Heart left ventricle (tissue), 13 donors: ENCODE results near the gene LAX1.

Experiments
- POLR2A ChIP-seq, 2 donors: fragments of 450-650 bp; IDR thresholded peaks; one replicate each; pipeline ENCODE4 v1.6.1; 2017; ENCODE audit warnings: antibody characterized with exemption in 2 of 2, mild to moderate bottlenecking in 2 of 2, moderate library complexity in 2 of 2
- TF ChIP-seq, protein P1 (sequence below), 12 donors: fragments of 200-600 bp; sonication (generic) in 4 of 12; IDR thresholded peaks; one replicate each; pipeline versions ENCODE4 v1.5.0 to v1.8.0; 2018 to 2022; ENCODE audit warnings: antibody characterized with exemption in 12 of 12, mild to moderate bottlenecking in 5 of 12
- donor health status: ischemic (EF 13 %, LVEDD 7.1; RV severe dilation, severe dysfunction).
- donor health status: DM: no; HTN: yes; CAD: no.
- donor health status: DM: no; HTN: no; CAD: no.
- donor health status: ischemic (EF 25% LVEDD 6.9; RV normal size, moderate dysfunction).
- donor health status: ischemic (EF 25% LVEDD 5.7; RV mildly dilated, moderate dysfunction).
- donor health status: ischemic (EF 35%, LVEDD 5.7; RV mildly dilated, moderate dysfunction).
- donor health status: nonischemic (EF 11% LVEDD 7.7; RV severe dilation, severe dysfunction).
- donor health status: DM: yes; HTN: yes; CAD: no.
- donor health status: PGD.
- donor health status: ischemic (EF 29% LVEDD 5.4; RV normal size, mild dysfunction).
- donor health status: nonischemic (EF 23%, LVEDD 6.1; RV moderate dilation, normal function).

DNA sequence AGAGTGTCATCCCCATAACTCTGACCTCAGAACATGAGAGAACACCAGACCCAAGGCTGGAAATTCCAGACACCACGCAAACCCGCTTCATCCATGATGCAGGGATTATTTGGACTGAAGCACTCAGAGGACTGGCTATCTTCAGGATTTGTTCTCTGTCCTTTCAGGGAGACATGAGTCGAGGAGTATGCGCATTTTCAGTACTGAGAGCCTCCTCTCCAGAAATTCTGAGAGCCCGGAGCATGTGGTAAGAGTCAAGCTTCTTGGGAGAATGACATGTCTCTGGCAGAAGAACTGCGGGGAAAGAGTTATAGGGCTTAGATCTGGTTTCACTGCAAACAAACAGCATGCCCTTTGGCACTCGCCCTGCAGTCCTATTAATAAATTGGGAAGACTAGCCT is 6.9 kb downstream of the LAX1 start:
- TF ChIP-seq, protein P1, sequence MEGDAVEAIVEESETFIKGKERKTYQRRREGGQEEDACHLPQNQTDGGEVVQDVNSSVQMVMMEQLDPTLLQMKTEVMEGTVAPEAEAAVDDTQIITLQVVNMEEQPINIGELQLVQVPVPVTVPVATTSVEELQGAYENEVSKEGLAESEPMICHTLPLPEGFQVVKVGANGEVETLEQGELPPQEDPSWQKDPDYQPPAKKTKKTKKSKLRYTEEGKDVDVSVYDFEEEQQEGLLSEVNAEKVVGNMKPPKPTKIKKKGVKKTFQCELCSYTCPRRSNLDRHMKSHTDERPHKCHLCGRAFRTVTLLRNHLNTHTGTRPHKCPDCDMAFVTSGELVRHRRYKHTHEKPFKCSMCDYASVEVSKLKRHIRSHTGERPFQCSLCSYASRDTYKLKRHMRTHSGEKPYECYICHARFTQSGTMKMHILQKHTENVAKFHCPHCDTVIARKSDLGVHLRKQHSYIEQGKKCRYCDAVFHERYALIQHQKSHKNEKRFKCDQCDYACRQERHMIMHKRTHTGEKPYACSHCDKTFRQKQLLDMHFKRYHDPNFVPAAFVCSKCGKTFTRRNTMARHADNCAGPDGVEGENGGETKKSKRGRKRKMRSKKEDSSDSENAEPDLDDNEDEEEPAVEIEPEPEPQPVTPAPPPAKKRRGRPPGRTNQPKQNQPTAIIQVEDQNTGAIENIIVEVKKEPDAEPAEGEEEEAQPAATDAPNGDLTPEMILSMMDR (IDR thresholded peaks at IDR 0.05): no peak
- TF ChIP-seq POLR2A (IDR thresholded peaks at IDR 0.05): no peak
